ENCODE measurements around the gene EPB41L4B. TPM values are rescaled to one million over a fixed set of nuclear protein-coding genes. Genes with fewer than 3 reads are reported as not detected.
"Not testable (repeated sequence)": the region's sequence is repeated elsewhere in the genome, so short reads cannot be mapped to it uniquely, and the experiment has no call there.

EPB41L4B gene
- total RNA-seq, 1 donor from 2014 or later = 0.11 TPM

- intact Hi-C loops (cut with micrococcal nuclease) = no loop called here
These were observed 19.8 kb downstream of the EPB41L4B start for GRCh38 chr9:109301012-109301411.

- intact Hi-C loops (cut with micrococcal nuclease) = no loop called here
These were observed 21.0 kb downstream of the EPB41L4B start for GRCh38 chr9:109299891-109300290.

- intact Hi-C loops (cut with micrococcal nuclease) = no loop called here
These were observed 23.0 kb downstream of the EPB41L4B start for GRCh38 chr9:109297899-109298298.

- intact Hi-C loops (cut with micrococcal nuclease) = no loop called here
These were observed 25.4 kb downstream of the EPB41L4B start for GRCh38 chr9:109295221-109296130.

GRCh38 chr9:109290385-109290784, 30.5 kb downstream of the EPB41L4B start:
- intact Hi-C loops (cut with micrococcal nuclease) = no loop called here

- intact Hi-C loops (cut with micrococcal nuclease) = no loop called here
These were observed 30.9 kb downstream of the EPB41L4B start for GRCh38 chr9:109289931-109290330.

GRCh38 chr9:109289186-109289585, 31.7 kb downstream of the EPB41L4B start:
- intact Hi-C loops (cut with micrococcal nuclease) = no loop called here

- intact Hi-C loops (cut with micrococcal nuclease) = no loop called here
These were observed 33.9 kb downstream of the EPB41L4B start for GRCh38 chr9:109286981-109287380.

GRCh38 chr9:109286571-109286977, 34.3 kb downstream of the EPB41L4B start:
- intact Hi-C loops (cut with micrococcal nuclease) = no loop called here

- intact Hi-C loops (cut with micrococcal nuclease) = not testable (repeated sequence)
These were observed 37.2 kb downstream of the EPB41L4B start for GRCh38 chr9:109283672-109284071.

GRCh38 chr9:109283012-109283411, 37.8 kb downstream of the EPB41L4B start:
- intact Hi-C loops (cut with micrococcal nuclease) = no loop called here

- intact Hi-C loops (cut with micrococcal nuclease) = no loop called here
These were observed 38.6 kb downstream of the EPB41L4B start for GRCh38 chr9:109282302-109282701.

- intact Hi-C loops (cut with micrococcal nuclease) = no loop called here
These were observed 39.3 kb downstream of the EPB41L4B start for GRCh38 chr9:109281518-109281917.

GRCh38 chr9:109278848-109279247, 42.0 kb downstream of the EPB41L4B start:
- intact Hi-C loops (cut with micrococcal nuclease) = no loop called here

- intact Hi-C loops (cut with micrococcal nuclease) = no loop called here
These were observed 42.6 kb downstream of the EPB41L4B start for GRCh38 chr9:109278216-109278615.

- intact Hi-C loops (cut with micrococcal nuclease) = no loop called here
These were observed 43.4 kb downstream of the EPB41L4B start for GRCh38 chr9:109277451-109277850.

- intact Hi-C loops (cut with micrococcal nuclease) = no loop called here
These were observed 44.1 kb downstream of the EPB41L4B start for GRCh38 chr9:109276469-109277440.

GRCh38 chr9:109274884-109275730, 45.8 kb downstream of the EPB41L4B start:
- intact Hi-C loops (cut with micrococcal nuclease) = no loop called here

- intact Hi-C loops (cut with micrococcal nuclease) = no loop called here
These were observed 47.0 kb downstream of the EPB41L4B start for GRCh38 chr9:109273869-109274268.

- intact Hi-C loops (cut with micrococcal nuclease) = no loop called here
These were observed 48.1 kb downstream of the EPB41L4B start for GRCh38 chr9:109272745-109273144.

GRCh38 chr9:109272045-109272444, 48.8 kb downstream of the EPB41L4B start:
- intact Hi-C loops (cut with micrococcal nuclease) = no loop called here
